GM19452 (cell line): ENCODE results near the gene PER3.

Experiments
- ATAC-seq: cut with Tn5 transposase; IDR thresholded peaks from one replicate; pipeline ENCODE4 v1.9.1; 2021; ENCODE audit not compliant: unreplicated experiment

Gene PER3

DNA sequence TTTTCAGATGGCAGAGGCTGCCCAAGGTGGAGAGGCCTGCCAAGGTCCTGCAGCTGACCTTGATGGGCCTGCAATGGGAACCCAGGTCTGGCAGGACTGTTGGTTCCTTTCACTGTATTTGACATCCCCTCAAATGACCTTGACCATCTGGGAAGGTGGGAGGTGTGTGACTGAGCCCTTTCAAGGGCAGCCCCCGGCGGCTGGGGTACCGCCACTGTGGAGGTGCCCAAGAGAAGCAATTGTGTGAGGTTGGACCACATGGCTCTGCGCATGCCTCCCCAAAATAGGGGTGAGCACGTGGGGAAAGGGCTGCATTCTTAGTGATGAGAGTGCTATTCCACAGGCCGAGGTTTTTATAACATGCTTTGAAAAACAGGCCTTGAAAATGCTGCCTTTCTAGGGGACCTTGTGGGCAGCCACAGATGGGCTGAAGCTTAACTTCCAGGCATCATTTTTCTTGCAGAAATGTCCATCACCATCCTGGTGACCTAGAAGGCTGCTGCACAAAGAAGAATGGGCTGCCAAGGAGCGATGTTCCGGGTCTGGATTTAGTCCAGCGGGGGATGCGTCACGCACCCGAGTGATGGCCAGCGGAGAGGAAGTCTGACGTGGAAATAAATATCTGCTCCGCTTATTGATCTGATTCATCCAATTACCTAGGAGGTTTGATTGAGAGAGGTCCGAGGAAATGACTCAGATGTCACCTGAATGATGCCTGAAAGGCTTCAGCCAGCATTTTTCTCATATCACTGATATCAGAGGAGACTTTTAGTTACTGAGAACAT, 85.2 kb downstream of the PER3 start:
- ATAC-seq = no peak

DNA sequence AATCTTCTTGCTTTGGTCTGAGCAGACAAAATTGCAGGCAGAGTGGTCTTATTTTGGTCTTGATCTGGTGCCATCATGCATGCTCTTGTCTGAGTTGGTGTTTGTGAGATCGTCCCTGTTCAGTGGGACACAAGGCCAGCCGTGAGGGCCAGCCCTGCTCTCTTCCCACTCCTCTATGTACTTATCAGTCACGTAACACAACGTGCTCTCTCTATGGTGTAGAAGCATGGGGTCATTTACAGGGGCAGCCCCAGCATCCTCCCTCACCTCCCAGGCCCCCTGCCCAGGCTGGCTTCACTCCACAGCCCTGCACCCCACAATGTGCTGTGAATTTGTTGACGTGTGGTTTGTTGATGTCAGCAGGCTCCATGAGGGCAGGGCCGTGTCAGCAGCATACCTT, 87.0 kb downstream of the PER3 start:
- no peak for ATAC-seq

DNA sequence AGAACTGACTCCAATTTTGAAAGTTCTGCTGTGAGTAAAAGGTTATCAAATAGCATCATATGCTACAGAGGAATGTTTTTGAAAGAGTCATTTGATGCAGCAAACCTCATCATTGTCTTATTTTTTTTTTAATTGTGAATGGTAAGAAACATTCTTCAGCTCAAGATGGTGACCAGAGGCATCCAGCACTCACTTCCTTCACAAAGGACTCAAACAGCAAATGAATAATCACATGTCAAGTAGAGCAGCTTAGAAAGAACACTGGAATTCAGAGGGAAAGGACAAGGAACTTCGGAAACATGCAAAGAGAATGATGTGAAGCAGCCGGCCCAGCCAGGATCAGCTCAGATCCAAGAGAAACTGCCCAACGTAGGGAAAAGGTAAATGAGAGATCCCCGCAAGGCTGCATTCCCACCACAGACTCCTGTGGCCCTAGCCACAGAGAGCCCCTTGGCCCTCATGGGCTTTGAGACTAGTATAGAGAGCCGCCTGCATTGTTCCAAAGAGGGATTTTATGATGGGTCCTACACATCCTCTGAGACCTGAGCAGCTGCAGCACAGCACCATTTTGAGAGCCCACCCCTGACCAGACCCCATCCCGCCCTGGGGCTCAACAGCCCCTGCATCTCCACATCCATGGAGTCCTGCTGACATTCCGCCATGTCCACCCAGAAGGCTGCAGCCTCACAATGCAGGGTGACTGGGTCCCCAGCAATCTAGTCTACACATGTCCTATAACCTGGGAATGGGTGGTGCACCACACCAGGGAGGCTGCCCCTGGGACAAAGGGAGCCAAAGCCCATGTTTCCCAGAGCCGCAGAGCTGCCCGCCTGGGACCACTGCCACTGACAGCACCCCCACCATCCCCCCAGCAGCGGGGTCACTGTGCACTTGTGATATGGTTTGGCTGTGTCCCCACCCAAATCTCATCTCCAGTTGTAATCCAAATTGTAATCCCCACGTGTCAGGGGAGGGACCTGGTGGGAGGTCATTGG, 90.0 kb downstream of the PER3 start:
- ATAC-seq = no peak

DNA sequence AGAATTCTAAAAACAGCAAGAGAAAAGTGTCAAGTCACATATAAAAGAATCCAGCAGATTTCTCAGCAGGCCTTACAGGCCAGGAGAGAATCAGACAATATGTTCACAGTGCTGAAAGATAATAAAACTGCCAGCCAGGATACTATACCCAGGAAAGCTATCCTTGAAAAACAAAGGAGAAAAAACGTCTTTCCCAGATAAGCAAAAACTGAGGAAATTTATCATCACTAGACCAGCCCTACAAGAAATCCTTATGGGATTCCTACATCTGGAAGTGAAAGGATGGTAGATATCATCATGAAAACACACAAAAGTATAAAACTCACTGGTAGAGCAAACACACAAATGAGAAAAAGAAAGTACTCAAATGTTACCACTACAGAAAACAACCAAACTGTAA, 93.9 kb downstream of the PER3 start:
- no peak for ATAC-seq

DNA sequence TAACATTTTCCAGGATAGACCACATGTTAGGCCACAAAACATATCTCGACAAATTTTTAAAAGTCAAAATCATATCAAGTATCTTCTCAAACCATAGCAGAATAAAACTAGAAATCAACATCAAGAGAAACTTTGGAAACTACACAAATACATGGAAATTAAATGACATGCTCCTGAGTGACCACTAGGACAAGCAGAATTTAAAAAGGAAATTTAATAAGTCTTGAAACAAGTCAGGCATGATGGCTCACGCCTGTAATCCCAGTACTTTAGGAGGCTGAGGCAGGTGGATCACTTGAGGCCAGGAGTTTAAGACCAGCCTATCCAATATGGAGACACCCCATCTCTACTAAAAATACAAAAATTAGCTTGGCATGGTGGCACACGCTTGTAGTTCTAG, 95.1 kb downstream of the PER3 start:
- no peak for ATAC-seq

DNA sequence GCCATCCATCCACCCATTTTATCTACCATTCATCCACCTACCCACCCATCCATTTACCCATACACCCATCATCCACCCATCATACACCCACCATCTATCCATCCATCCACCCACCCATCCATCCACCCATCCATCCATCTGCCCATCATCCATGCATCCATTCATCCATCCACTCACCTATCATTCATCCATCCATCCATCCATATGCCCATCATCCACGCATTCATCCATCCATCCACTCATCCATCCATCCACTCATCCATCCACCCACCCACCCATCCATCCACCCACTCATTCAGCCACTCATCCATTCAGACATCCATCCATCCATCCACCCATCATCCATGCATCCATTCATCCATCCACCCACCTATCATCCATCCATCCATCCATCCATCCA, 100.7 kb downstream of the PER3 start:
- ATAC-seq = no peak

DNA sequence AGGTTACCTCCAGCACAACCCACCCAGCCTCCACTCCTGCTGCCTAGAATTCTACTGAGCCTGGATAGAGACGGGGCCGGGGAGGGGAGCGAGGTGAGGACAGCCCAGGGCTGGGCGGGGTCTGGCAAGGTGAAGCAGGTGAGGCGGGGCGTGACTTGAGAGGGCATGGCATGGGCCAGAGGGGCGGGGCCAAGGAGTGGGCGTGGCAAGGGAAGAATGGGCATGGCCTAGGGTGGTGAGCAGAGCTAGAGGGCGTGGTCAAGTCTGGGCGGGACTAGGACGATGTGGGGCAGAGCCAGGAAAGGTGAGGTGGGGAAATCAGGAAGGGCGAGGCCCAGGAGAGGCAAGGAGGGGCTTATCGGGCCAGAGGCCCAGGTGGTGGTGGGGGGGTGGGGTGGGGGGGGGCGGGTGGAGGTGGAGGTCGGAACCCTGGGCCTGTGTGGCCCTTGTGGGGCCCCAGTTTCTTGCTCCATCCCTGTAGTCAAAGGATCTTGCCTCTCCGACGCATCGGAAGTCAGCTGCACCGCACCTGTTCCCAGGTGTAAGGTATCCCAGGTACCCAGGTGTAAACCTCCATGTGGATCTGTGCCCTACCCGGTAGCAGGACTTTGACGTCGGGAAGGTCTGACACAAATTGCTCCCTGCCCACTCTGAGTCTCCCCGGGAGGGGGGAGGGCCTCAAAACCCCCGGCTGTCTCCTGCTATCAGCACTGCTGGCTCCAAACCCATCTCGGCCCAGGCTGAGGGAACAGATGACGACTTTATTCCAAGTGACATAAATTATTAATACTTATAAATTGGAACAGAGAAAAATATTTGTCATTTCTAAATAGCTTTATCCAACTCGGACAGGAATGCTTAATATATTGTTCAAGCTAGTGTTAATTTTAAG, 101.7 kb downstream of the PER3 start:
- ATAC-seq = no peak

DNA sequence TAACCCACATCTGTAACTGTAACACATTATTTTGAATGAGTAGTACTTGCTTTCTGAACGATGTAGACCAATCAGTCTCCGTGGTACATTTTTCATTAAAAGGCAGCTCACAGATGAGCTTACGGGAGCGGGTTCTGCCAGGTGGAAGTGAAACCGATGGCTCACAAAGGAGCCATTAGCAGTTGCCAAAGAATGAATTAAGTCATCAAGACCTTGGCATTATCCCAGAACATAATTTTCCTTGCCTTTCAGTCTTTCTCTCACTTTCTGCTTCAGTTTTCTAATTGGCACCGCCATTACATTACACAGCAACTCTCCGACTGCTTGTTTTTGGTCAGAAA, 102.3 kb downstream of the PER3 start:
- ATAC-seq = no peak

DNA sequence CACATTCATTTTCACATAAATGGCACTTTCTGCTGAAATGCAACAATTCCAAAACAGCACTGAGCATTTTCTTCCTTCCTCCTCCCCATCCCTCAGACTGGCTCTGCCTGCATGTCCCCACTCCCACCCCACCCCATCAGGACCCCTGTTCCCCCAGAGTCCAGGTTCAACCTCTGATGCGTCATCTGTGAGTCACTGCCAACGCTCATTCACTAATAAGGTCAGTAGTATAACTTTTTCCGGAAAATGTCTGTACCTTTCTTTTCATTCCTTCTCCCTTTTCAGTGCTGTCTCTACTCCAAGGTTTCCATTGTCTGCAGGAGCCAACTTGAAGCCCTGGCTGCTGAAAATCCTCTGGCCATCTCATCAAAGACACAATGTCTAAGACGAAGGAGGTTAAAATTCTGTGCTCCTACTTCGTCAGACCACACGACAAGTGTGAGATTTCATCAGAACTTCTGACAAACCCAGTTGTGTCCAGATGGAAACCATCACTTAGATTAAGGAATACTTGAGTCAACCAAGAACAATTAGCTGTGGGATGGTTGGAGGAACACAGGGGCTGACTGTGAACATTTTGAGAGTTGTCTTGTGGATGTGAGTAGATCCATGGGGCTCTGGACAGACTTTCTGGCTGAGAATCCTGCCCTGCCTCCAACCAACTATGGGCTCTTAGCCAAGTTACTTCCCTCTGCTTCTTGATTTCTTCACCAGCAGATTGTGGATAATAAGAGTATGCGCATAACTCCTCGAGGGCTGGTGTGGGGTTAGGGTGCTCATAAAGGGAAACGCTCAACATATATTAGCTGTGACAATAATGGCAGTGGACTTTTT, 104.4 kb downstream of the PER3 start:
- ATAC-seq = no peak

DNA sequence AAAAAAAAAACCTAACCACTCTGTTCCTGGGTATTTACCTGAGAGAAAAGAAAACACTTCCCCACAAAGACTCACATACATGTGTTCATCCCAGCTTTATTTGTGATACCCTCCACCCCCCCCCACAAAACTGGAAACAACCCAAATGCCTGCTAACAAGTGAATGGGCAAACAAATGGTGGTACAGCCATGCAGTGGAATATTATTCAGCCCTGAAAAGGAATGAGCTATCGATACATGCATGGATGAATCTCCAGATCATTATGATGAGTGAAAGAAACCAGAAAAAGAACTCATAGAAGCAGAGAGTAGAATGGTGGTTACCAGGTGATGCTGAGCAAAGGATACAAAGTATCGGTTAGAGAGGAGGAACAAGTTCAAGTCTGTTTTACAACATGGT, 106.8 kb downstream of the PER3 start:
- ATAC-seq = no peak

DNA sequence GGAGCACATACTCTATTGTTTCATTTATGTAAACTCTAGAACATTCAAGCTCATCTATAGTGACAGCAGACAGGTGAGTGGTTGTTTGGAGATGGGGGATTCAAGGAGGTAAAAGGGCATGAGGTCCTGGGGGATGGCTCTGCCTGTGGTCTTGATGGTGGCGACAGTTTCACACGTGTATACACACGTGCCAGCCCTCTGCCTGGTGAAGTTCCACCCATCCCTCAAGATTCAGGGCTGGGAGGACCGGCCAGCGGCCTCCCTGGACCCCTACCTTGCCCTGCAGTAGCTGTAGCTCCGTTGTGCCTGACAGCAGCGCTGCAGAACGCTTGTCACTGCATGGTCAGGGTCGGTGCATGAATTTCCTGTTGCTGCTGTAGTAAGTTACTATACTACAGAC, 107.7 kb downstream of the PER3 start:
- no peak for ATAC-seq

DNA sequence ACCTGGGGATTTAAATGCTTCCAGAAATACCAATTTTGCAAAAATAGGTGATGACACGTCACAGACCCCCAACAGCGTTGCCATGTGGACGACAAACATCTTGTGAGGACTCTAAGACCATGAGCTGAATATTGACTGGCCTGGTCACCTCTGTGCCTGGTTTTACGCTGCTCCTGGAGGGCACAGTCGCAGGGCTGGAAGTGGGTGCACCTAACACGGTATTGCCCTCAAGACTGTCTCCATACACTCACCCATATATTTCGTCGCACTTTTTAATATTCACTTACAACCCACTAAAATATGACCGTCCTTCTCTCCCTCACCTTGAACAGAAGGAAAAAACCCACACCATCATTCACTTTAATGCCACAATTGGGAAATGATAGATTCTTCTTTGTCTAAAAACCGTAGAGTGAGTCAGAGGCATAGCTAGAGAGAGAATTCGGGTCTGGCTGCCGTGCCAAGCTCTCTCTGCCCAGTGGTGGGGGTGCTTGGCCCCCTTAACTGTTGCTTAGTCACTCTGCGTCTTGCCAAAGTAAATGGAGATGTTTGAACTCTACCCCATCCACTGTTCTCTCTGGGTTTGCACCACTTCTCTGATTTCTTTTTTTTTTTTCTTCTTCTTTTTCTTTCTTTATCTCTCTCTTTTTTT, 109.6 kb downstream of the PER3 start:
- ATAC-seq = no peak
